Muscle of leg (tissue), 11 donors: Measurements from ENCODE around the gene BMP8B. TPM values are rescaled to one million over a fixed set of nuclear protein-coding genes. Genes with fewer than 3 reads are reported as not detected.
"Not testable (repeated sequence)": the region's sequence is repeated elsewhere in the genome, so short reads cannot be mapped to it uniquely, and the experiment has no call there.

Source experiments
- DNase-seq: peaks from one replicate; pipeline ENCODE4 v3.0.0; 2013
- H3K27ac ChIP-seq: one replicate; pipeline ENCODE4 v1.5.1; 2013; ENCODE audit warnings: mild to moderate bottlenecking, low read length, control low read depth
- H3K27me3 ChIP-seq: one replicate; pipeline ENCODE4 v1.6.1; 2013; ENCODE audit warnings: low read length; ENCODE audit not compliant: control insufficient read depth, insufficient read depth
- H3K36me3 ChIP-seq: one replicate; pipeline ENCODE4 v1.6.1; 2013; ENCODE audit warnings: low read length; ENCODE audit not compliant: control insufficient read depth, insufficient read depth
- H3K4me1 ChIP-seq: one replicate; pipeline ENCODE4 v1.6.1; 2013; ENCODE audit warnings: low read length; ENCODE audit not compliant: control insufficient read depth, insufficient read depth
- H3K4me3 ChIP-seq: one replicate; pipeline ENCODE4 v1.5.1; 2013; ENCODE audit warnings: low read length, control low read depth
- H3K9me3 ChIP-seq: replicated peaks from 2 replicates; pipeline ENCODE4 v1.6.1; 2013; ENCODE audit warnings: low read depth, low read length; ENCODE audit not compliant: control insufficient read depth
- WGBS: methylation state at CpG from one replicate; pipeline ENCODE4 v1.1.5; 2013; ENCODE audit warnings: missing lambda C conversion rate; ENCODE audit not compliant: insufficient coverage; 5-methylcytosine and 5-hydroxymethylcytosine counted together
- polyA plus RNA-seq, 8 donors: library from polyadenylated mRNA; unstranded; fragments of 120-200 nt; gene quantifications; one replicate each; pipeline versions ENCODE4 v1.2.1 to v1.2.3, GENCODE V29; 2013; ENCODE audit warnings: inconsistent platforms in 1 of 8, low replicate concordance in 1 of 8; ENCODE audit not compliant: insufficient read length in 8 of 8, insufficient read depth in 1 of 8
- total RNA-seq: library from RNA; stranded (reverse); fragments of 120-200 nt; gene quantifications from one replicate; pipeline ENCODE4 v1.2.4, GENCODE V29; 2013

The BMP8B gene
- total and polyA plus RNA-seq, 9 donors = 0.71 to 3.4 (median 1.6) TPM

DNA sequence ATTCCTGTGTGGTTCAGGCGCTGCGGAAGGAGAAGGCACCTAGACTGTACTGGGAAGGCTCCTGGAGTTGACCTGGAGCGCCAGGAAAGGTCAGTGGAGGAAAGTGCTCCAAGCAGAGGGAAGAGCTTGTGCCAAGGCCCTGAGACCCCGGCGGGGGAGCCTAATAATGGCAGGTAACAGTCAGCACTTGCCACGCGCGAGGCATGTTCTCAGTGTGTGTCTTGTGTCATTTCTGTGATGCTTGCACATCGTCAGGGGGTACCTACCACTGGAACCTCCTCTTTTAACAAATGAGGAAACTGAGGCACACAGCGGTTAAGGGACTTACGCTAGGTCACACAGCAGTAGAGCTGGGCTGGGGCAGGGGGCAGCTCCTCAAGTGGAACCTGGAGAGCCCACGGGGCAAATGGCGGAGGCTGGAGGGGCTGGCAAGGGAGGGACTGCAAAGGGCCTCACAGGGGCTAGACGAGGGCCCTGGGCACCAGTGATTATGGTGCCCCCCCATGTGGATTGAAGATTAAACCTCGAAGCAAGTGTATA, 976 bp upstream of the BMP8B start:
- Histone ChIP-seq H3K4me3 (peak overlapping the region; percentile 8), H3K36me3 (no peaks in the 10 kb centered on the region), H3K27ac (no peak overlapping the region), H3K9me3 (no peaks in the 10 kb centered on the region), H3K27me3 (peaks cover 38% of the 10 kb centered on the region), H3K4me1 (peaks cover 8% of the 10 kb centered on the region)
- 35% methylated on average over 12 of the region's 15 CpGs for WGBS
- DNase-seq = no peak

- DNase-seq = no peak
- H3K4me3 ChIP-seq = peak overlapping the region; percentile 5
- H3K27me3 ChIP-seq = peaks cover 35% of the 10 kb centered on the region
- H3K27ac ChIP-seq = no peak overlapping the region
- 0% methylated on average over 48 of the region's 51 CpGs for WGBS
- H3K9me3 ChIP-seq = no peaks in the 10 kb centered on the region
- H3K36me3 ChIP-seq = no peaks in the 10 kb centered on the region
- H3K4me1 ChIP-seq = peaks cover 8% of the 10 kb centered on the region
Measured at GRCh38 chr1:39788426-39788757, 273 bp downstream of the BMP8B start.

DNA sequence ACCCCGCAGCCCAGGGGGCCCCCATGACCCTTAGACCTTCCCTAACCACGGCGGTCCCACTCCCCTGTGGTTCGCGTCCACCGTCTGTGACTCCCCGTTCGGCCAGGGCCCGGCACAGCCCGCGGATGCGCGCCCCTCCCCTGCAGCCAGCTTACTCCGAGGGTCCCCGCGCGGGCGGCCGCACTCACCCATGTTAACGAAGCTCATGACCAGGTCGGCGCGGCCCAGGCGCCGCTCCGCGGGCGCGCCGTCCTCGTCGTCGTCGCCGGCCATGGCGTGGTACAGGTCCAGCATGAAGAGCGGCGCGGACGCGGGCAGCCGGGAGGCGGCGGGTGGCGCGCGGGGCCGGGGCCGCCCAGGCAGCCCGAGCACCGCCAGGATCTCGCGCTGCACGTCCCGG, 701 bp downstream of the BMP8B start:
- H3K36me3 ChIP-seq, H3K4me1 ChIP-seq, H3K9me3 ChIP-seq, DNase-seq, H3K27ac ChIP-seq, H3K4me3 ChIP-seq: not testable (repeated sequence)
- WGBS = 3% methylated on average over 50 of the region's 55 CpGs
- H3K27me3 ChIP-seq = peaks cover 32% of the 10 kb centered on the region

- DNase-seq = no peak
- H3K4me1 ChIP-seq = peaks cover 8% of the 10 kb centered on the region
- H3K27me3 ChIP-seq = peaks cover 31% of the 10 kb centered on the region
- WGBS = 61% methylated on average over 6 of the region's 11 CpGs
- H3K36me3 ChIP-seq = no peaks in the 10 kb centered on the region
- no peak overlapping the region for H3K27ac ChIP-seq
- H3K9me3 ChIP-seq = no peaks in the 10 kb centered on the region
- H3K4me3 ChIP-seq = no peak overlapping the region
Measured at GRCh38 chr1:39787468-39787867, 1.2 kb downstream of the BMP8B start.

GRCh38 chr1:39787108-39787375, 1.6 kb downstream of the BMP8B start:
- H3K9me3 ChIP-seq, H3K27ac ChIP-seq, H3K4me3 ChIP-seq, H3K36me3 ChIP-seq, DNase-seq, H3K4me1 ChIP-seq: not testable (repeated sequence)
- H3K27me3 ChIP-seq = peaks cover 31% of the 10 kb centered on the region
- no CpG with 5 or more reads among the region's 5 CpGs for whole genome bisulfite sequencing

- not testable (repeated sequence) for H3K4me1 ChIP-seq, H3K9me3 ChIP-seq, H3K36me3 ChIP-seq, DNase-seq, H3K27ac ChIP-seq, H3K4me3 ChIP-seq
- WGBS = 86% methylated on average over 6 of the region's 12 CpGs
- H3K27me3 ChIP-seq = peaks cover 30% of the 10 kb centered on the region
Measured at GRCh38 chr1:39786303-39787107, 2.2 kb downstream of the BMP8B start.

DNA sequence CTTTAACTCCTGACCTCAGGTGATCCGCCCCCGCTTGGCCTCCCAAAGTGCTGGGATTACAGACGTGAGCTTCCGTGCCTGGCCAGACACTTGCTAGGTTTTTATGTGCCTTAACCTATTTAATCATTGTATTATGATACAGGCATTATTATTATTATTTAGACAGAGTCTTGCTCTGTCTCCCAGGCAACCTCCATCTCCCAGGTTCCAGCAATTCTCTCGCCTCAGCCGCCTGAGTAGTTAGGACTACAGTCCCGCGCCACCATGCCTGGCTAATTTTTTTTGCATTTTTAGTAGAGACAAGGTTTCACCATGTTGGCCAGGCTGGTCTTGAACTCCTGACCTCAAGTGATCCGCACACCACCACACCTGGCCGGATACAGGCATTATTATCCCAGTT, 6.0 kb downstream of the BMP8B start:
- H3K4me1 ChIP-seq = not testable (repeated sequence)

DNA sequence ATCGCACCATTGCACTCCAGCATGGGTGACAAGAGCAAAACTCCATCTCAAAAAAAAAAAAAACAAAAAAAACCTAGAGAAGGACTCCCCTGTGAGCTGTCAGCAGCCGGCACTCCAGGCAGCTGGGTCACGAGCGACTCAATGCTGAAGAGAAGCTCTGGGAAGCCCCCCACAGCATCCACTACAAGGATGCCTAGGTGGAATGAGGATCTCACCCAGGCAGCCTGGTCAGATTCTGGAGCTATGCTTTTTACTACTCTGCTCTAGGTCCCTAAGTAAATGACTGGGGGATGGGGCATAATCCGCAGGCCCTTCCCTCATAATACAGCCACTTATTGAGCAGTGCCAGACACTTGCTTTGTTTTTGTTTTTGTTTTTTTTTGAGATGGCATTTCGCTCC, 6.6 kb downstream of the BMP8B start:
- WGBS = 80% methylated on average over 1 of the region's 6 CpGs
- Histone ChIP-seq H3K27ac (no peak overlapping the region), H3K36me3 (no peaks in the 10 kb centered on the region), H3K27me3 (peaks cover 13% of the 10 kb centered on the region), H3K9me3 (no peaks in the 10 kb centered on the region), H3K4me1 (peaks cover 4% of the 10 kb centered on the region), H3K4me3 (no peak overlapping the region)
- DNase-seq = no peak

More for the DNA sequence above, 6.0 kb downstream of the BMP8B start:
- H3K36me3 ChIP-seq, H3K9me3 ChIP-seq, H3K27ac ChIP-seq, DNase-seq, H3K4me3 ChIP-seq: not testable (repeated sequence)
- H3K27me3 ChIP-seq = peaks cover 19% of the 10 kb centered on the region
- 73% methylated on average over 6 of the region's 10 CpGs for WGBS

GRCh38 chr1:39781349-39781715, 7.3 kb downstream of the BMP8B start:
- WGBS = no CpG with 5 or more reads among the region's 2 CpGs

GRCh38 chr1:39779821-39780220, 8.8 kb downstream of the BMP8B start:
- DNase-seq = no peak
- Histone ChIP-seq H3K9me3 (no peaks in the 10 kb centered on the region), H3K4me3 (no peak overlapping the region), H3K36me3 (no peaks in the 10 kb centered on the region), H3K27me3 (peaks cover 6% of the 10 kb centered on the region), H3K27ac (no peak overlapping the region), H3K4me1 (no peaks in the 10 kb centered on the region)
- 71% methylated on average over 5 of the region's 5 CpGs for WGBS

More at GRCh38 chr1:39781349-39781715, 7.3 kb downstream of the BMP8B start:
- no peak for DNase-seq
- no peaks in the 10 kb centered on the region for H3K36me3 ChIP-seq
- peaks cover 4% of the 10 kb centered on the region for H3K4me1 ChIP-seq
- H3K27me3 ChIP-seq = peaks cover 8% of the 10 kb centered on the region
- H3K9me3 ChIP-seq = no peaks in the 10 kb centered on the region
- H3K4me3 ChIP-seq = no peak overlapping the region
- H3K27ac ChIP-seq = no peak overlapping the region

DNA sequence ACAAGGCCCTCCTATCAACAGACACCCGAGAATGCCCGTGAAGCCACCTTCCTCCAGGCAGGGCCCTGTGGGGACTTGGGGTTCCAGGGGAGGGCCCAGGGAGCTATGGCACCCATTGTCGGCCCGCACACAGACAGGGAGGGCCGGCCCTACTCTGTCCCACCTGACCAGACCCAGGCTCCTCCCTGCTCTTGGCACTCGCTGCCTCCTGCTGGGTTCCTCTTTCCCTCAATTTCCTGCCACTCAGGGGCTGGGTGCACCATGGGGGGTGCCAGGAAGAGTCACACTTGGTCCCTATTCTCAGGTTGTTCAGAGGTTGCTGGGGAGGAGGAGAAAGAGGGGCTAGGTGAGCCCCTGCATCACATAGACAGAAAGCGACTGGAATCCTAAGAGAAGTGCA, 9.5 kb downstream of the BMP8B start:
- Histone ChIP-seq H3K4me1 (no peaks in the 10 kb centered on the region), H3K9me3 (no peaks in the 10 kb centered on the region), H3K27me3 (peaks cover 6% of the 10 kb centered on the region), H3K4me3 (no peak overlapping the region), H3K36me3 (no peaks in the 10 kb centered on the region), H3K27ac (no peak overlapping the region)
- WGBS = 80% methylated on average over 1 of the region's 7 CpGs
- no peak for DNase-seq
